SK-N-SH (cell line): ENCODE results near the gene CPNE7.

Experiments used
- CTCF ChIP-seq: fragments of 200-600 bp; sonication (generic); IDR thresholded peaks from 2 replicates; pipeline ENCODE4 v1.6.1; 2017; ENCODE audit warnings: antibody characterized with exemption, mild to moderate bottlenecking, moderate library complexity
- JUND ChIP-seq: IDR thresholded peaks from 2 replicates; pipeline ENCODE4 v1.4.0; 2012
- SIN3A ChIP-seq: IDR thresholded peaks from 2 replicates; pipeline ENCODE4 v1.6.1; 2012; ENCODE audit warnings: low read depth, mild to moderate bottlenecking, low read length, moderate library complexity, borderline replicate concordance
- SMC3 ChIP-seq: IDR thresholded peaks from 2 replicates; pipeline ENCODE4 v1.6.1; 2012; ENCODE audit warnings: low read depth, low read length, improper control_type of control experiment
- YY1 ChIP-seq: IDR thresholded peaks from 2 replicates; pipeline ENCODE4 v1.4.0; 2012; ENCODE audit warnings: low read depth, mild to moderate bottlenecking

DNA sequence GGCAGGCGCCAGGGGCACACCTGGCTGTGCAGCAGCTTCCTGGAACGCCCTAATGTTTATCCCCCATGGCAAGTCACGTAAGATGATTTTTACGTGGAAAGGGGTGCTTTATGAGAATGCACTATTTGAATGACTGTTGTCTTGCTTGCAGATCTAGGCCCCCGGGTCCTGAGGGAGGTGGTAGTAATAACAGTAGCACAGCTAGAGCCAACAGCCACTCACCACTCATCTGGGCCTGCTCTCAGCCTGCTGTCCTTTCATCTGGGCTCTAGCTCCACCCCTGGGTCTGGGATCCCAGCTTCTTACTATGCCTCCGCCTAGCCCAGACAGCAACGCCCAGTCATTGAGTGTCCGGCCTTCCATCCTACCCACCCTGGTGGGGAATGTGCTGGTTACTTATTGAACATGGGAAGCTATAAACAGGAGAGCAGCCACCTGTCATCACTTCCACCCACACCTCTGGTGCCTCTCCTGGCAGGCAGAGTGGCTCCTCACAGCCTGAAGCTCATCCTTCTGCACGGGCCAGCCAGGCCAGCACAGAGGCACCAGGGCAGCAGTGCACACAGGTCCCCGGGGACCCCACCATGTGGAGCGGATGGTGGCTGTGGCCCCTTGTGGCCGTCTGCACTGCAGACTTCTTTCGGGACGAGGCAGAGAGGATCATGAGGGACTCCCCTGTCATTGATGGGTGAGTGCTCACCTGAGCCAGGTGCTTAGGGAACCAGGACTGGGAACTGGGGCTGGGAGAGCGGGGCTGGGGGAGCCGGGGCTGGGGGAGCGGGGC, 54.5 kb downstream of the CPNE7 start:
- TF ChIP-seq SMC3 (no peak), CTCF (no peak), SIN3A (no peak), YY1 (no peak), JUND (no peak)
